Lower leg skin (tissue), 3 donors: ENCODE data around the gene SLC26A11.

Source experiments
- POLR2A ChIP-seq, 2 donors: fragments of 450-650 bp; IDR thresholded peaks; one replicate each; pipeline ENCODE4 v1.6.1; 2016 to 2017; ENCODE audit warnings: antibody characterized with exemption in 2 of 2, mild to moderate bottlenecking in 1 of 2, moderate library complexity in 1 of 2
- TF ChIP-seq, protein P1 (sequence below), 3 donors: fragments of 450-650 bp; IDR thresholded peaks; one replicate each; pipeline ENCODE4 v1.5.1; 2016; ENCODE audit warnings: antibody characterized with exemption in 3 of 3, mild to moderate bottlenecking in 3 of 3, moderate library complexity in 2 of 3

DNA sequence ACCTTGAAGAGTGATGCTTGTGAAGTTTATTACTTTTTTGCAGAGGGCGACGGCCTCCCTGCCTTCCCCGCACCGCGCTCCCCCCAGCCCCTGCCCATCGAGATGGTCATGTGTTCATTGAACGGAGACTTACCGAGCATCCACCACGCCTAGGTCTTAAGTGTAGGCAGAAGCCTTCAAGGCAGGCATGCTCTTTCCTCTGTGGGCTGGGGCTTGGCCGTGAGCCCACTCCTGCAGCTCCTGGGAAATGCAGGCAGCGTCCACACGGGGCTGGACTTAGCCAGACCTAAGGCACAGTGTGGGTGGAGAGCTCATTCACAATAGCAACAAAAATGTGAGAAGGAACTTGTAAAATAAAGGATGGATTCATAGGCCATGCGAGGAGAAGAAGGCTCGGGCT lies 59.7 kb downstream of the SLC26A11 start:
- TF ChIP-seq, protein P1, sequence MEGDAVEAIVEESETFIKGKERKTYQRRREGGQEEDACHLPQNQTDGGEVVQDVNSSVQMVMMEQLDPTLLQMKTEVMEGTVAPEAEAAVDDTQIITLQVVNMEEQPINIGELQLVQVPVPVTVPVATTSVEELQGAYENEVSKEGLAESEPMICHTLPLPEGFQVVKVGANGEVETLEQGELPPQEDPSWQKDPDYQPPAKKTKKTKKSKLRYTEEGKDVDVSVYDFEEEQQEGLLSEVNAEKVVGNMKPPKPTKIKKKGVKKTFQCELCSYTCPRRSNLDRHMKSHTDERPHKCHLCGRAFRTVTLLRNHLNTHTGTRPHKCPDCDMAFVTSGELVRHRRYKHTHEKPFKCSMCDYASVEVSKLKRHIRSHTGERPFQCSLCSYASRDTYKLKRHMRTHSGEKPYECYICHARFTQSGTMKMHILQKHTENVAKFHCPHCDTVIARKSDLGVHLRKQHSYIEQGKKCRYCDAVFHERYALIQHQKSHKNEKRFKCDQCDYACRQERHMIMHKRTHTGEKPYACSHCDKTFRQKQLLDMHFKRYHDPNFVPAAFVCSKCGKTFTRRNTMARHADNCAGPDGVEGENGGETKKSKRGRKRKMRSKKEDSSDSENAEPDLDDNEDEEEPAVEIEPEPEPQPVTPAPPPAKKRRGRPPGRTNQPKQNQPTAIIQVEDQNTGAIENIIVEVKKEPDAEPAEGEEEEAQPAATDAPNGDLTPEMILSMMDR (IDR thresholded peaks at IDR 0.05) = no peak
- TF ChIP-seq POLR2A (IDR thresholded peaks at IDR 0.05) = no peak
